ENCODE results near the gene PPFIA4. TPM values are rescaled to one million over a fixed set of nuclear protein-coding genes. Genes with fewer than 3 reads are reported as not detected.

PPFIA4 gene
- total and polyA plus RNA-seq, 2 donors = 0.82 to 2.1 TPM

DNA sequence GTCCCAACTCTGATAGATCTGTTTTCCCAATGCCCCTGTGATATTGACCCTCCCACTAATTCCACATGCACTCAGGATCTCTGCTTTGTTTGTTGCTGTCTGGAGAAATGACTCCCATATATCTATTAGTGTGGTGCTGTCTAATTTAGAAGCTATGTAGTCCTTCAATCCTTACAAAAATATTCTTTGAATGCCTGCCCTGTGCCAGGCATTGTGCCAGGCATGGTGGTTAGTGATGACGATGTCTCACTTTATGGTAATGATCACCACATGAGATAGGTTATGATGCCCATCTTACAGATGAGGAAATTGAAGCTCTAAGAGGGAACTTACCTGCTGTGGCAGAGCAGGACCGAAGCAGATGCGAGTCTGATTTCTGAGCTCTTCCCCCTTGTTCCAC lies 46.6 kb downstream of the PPFIA4 start:
- peaks cover 0 to 2% of the 10 kb centered on the region in 2 donors for H3K9me3 ChIP-seq (ENCODE audit: control insufficient read depth in 2 of 2, insufficient read depth in 1 of 2, low read length in 1 of 2)
- H3K4me3 ChIP-seq (ENCODE audit: low read length in 2 of 2) = no peak overlapping the region
- peaks cover 6 to 19% of the 10 kb centered on the region in 2 donors for H3K4me1 ChIP-seq (ENCODE audit: control insufficient read depth in 2 of 2, insufficient read depth in 2 of 2, low read length in 2 of 2)
- peaks cover 7 to 53% of the 10 kb centered on the region in 2 donors for H3K27me3 ChIP-seq (ENCODE audit: control insufficient read depth in 2 of 2, insufficient read depth in 1 of 2, low read length in 1 of 2)
- no peaks in the 10 kb centered on the region for H3K36me3 ChIP-seq (ENCODE audit: control insufficient read depth in 2 of 2, insufficient read depth in 2 of 2, low read length in 1 of 2)
- 97% methylated on average over 3 of the region's 3 CpGs for WGBS
- no peak overlapping the region for H3K27ac ChIP-seq (ENCODE audit: low read depth in 1 of 2, low read length in 1 of 2)
- DNase-seq (ENCODE audit: low read depth in 6 of 9, low spot score in 9 of 9) = no peak

DNA sequence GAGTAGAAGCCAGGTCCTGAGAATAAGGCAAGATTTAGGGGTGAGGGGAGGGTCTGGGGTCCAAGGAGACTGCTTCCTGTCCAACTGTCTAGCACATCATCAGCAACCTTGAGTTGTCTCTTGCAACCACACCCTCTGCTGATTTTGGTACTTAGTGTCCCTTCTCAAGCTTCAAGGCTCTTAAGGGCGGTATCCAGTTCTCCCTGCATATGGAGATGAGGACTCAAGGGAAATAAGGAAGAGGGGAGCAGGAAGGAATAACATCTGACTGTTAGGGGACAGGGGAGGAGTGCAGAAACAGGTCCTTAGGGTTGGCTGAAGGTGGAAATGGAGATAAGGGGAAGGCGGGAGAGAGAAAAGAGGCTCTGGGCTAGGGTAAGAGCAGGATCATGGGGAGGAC lies 47.2 kb downstream of the PPFIA4 start:
- WGBS = 94% methylated on average over 2 of the region's 2 CpGs
- H3K4me1 ChIP-seq (ENCODE audit: control insufficient read depth in 2 of 2, insufficient read depth in 2 of 2, low read length in 2 of 2) = peaks cover 6 to 18% of the 10 kb centered on the region in 2 donors
- no peak for DNase-seq (ENCODE audit: low read depth in 6 of 9, low spot score in 9 of 9)
- H3K9me3 ChIP-seq (ENCODE audit: control insufficient read depth in 2 of 2, insufficient read depth in 1 of 2, low read length in 1 of 2) = peaks cover 0 to 3% of the 10 kb centered on the region in 2 donors
- peaks cover 7 to 59% of the 10 kb centered on the region in 2 donors for H3K27me3 ChIP-seq (ENCODE audit: control insufficient read depth in 2 of 2, insufficient read depth in 1 of 2, low read length in 1 of 2)
- H3K27ac ChIP-seq (ENCODE audit: low read depth in 1 of 2, low read length in 1 of 2) = no peak overlapping the region
- no peak overlapping the region for H3K4me3 ChIP-seq (ENCODE audit: low read length in 2 of 2)
- H3K36me3 ChIP-seq (ENCODE audit: control insufficient read depth in 2 of 2, insufficient read depth in 2 of 2, low read length in 1 of 2) = no peaks in the 10 kb centered on the region

DNA sequence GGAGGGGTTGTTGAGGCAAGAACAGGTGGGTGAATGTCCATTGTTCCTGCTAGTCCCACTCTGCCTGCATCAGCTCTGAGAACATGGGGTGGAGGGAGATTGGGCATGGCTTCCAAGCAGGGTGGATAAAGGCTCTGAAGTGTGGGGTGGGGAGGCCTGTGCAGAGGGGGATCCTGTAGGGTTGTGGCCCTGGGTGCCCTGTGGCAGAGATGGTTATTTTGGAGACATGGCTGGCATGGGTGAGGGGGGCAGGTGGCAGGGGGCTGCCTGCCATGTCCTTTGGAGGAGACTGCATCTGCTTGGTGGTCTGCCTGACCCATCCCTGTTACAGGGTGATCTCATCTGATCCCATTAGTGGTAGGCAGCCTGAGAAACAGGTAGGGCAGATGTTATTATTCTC lies 48.3 kb downstream of the PPFIA4 start:
- Histone ChIP-seq H3K9me3 (ENCODE audit: control insufficient read depth in 2 of 2, insufficient read depth in 1 of 2, low read length in 1 of 2) (peaks cover 0 to 3% of the 10 kb centered on the region in 2 donors), H3K27ac (ENCODE audit: low read depth in 1 of 2, low read length in 1 of 2) (no peak overlapping the region), H3K36me3 (ENCODE audit: control insufficient read depth in 2 of 2, insufficient read depth in 2 of 2, low read length in 1 of 2) (no peaks in the 10 kb centered on the region), H3K4me1 (ENCODE audit: control insufficient read depth in 2 of 2, insufficient read depth in 2 of 2, low read length in 2 of 2) (peaks cover 6 to 13% of the 10 kb centered on the region in 2 donors), H3K27me3 (ENCODE audit: control insufficient read depth in 2 of 2, insufficient read depth in 1 of 2, low read length in 1 of 2) (peaks cover 7 to 65% of the 10 kb centered on the region in 2 donors), H3K4me3 (ENCODE audit: low read length in 2 of 2) (no peak overlapping the region)
- no peak for DNase-seq (ENCODE audit: low read depth in 6 of 9, low spot score in 9 of 9)

DNA sequence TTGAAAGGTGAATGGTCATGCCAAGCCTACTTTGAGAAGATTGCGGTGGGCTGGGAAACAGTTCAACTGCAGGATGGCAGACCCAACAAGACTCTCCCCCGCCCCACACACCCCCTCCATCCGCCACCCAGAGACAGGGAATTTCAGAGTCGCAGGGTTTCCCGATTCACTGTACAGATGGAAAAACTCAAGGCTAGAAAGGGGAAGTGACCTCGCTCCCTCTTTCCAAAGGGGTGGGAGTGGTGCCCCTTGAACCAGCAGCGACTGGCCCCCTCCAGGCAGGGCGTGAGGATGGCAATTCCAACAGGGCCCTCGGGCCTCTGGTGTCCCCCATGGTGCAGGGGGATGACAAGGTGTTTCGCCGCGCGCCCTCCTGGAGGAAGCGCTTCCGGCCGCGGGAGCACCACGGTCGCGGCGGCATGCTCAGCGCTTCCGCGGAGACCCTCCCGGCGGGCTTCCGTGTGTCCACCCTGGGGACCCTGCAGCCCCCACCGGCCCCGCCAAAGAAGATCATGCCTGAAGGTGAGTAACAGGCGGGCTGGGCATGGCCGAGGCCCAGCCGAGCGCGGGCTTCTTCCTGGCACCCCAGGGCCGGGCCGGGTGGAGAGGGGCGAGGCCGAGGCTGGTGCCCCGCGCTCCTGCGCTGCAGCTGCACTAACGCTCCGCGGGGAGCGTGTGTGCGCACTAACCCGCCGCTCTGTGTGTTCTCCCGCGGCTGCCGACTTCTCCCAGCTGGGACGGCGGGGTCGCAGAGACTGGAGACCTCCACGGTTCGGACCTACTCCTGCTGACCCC lies 49.1 kb downstream of the PPFIA4 start:
- peak in 6 of 9 donors; percentile 6 to 53 (median 10) for DNase-seq (ENCODE audit: low read depth in 6 of 9, low spot score in 9 of 9)
- Histone ChIP-seq H3K36me3 (ENCODE audit: control insufficient read depth in 2 of 2, insufficient read depth in 2 of 2, low read length in 1 of 2) (no peaks in the 10 kb centered on the region), H3K4me1 (ENCODE audit: control insufficient read depth in 2 of 2, insufficient read depth in 2 of 2, low read length in 2 of 2) (peaks cover 6 to 13% of the 10 kb centered on the region in 2 donors), H3K27me3 (ENCODE audit: control insufficient read depth in 2 of 2, insufficient read depth in 1 of 2, low read length in 1 of 2) (peaks cover 7 to 70% of the 10 kb centered on the region in 2 donors), H3K4me3 (ENCODE audit: low read length in 2 of 2) (peak overlapping the region; percentile 13 to 56), H3K9me3 (ENCODE audit: control insufficient read depth in 2 of 2, insufficient read depth in 1 of 2, low read length in 1 of 2) (peaks cover 0 to 3% of the 10 kb centered on the region in 2 donors), H3K27ac (ENCODE audit: low read depth in 1 of 2, low read length in 1 of 2) (no peak overlapping the region)
- 9% methylated on average over 56 of the region's 56 CpGs for WGBS

DNA sequence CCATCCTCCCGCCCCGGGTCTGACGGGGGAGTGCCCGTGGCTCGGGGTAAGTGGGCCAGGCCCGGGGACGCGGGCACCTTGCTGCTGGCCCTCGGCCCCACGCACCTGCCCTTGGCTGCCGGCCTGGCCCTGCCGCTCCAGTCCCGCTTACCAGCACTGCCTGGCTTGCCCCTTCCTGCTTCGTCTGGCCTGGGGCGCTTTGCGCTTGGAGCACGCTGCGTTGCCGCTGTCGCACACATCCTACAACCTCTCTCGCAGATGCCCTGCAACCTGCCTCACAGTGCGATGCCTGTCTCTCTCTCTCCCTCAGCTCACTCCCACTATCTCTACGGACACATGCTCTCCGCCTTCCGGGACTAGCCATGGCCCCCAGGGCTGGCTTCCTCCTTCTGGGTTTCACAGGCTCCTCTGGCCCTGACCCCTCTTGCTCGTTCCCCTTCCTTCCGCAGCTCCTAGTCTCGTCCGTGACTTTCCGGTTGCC lies 49.8 kb downstream of the PPFIA4 start:
- peaks cover 7 to 74% of the 10 kb centered on the region in 2 donors for H3K27me3 ChIP-seq (ENCODE audit: control insufficient read depth in 2 of 2, insufficient read depth in 1 of 2, low read length in 1 of 2)
- DNase-seq (ENCODE audit: low read depth in 6 of 9, low spot score in 9 of 9) = peak in 1 of 9 donors; percentile 14
- H3K27ac ChIP-seq (ENCODE audit: low read depth in 1 of 2, low read length in 1 of 2) = no peak overlapping the region
- 15% methylated on average over 30 of the region's 30 CpGs for WGBS
- H3K36me3 ChIP-seq (ENCODE audit: control insufficient read depth in 2 of 2, insufficient read depth in 2 of 2, low read length in 1 of 2) = no peaks in the 10 kb centered on the region
- H3K4me3 ChIP-seq (ENCODE audit: low read length in 2 of 2) = peak overlapping the region; percentile 13 to 56
- peaks cover 6 to 13% of the 10 kb centered on the region in 2 donors for H3K4me1 ChIP-seq (ENCODE audit: control insufficient read depth in 2 of 2, insufficient read depth in 2 of 2, low read length in 2 of 2)
- H3K9me3 ChIP-seq (ENCODE audit: control insufficient read depth in 2 of 2, insufficient read depth in 1 of 2, low read length in 1 of 2) = peaks cover 0 to 3% of the 10 kb centered on the region in 2 donors

DNA sequence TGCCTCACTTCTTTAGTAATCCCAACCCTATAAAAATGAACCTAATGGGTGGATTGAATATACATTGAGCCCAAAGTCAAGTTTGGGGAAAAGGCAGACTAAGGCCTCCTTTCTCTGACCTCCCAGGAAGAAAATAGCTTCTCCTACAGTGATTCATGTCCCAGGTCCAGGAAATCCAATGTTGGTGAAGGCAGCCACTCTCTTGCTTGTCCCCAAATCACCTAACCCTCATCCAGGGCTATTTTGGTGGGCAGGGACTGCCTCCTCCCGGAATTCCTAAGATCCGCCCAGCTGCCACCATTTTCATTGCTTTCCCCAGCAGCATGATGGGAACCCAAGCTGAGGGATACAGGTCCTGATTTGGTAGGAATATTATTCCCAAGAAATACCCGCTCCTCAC lies 51.1 kb downstream of the PPFIA4 start:
- WGBS = 98% methylated on average over 3 of the region's 3 CpGs
- Histone ChIP-seq H3K4me1 (ENCODE audit: control insufficient read depth in 2 of 2, insufficient read depth in 2 of 2, low read length in 2 of 2) (peaks cover 6 to 13% of the 10 kb centered on the region in 2 donors), H3K36me3 (ENCODE audit: control insufficient read depth in 2 of 2, insufficient read depth in 2 of 2, low read length in 1 of 2) (no peaks in the 10 kb centered on the region), H3K4me3 (ENCODE audit: low read length in 2 of 2) (no peak overlapping the region), H3K27ac (ENCODE audit: low read depth in 1 of 2, low read length in 1 of 2) (no peak overlapping the region), H3K27me3 (ENCODE audit: control insufficient read depth in 2 of 2, insufficient read depth in 1 of 2, low read length in 1 of 2) (peaks cover 7 to 77% of the 10 kb centered on the region in 2 donors), H3K9me3 (ENCODE audit: control insufficient read depth in 2 of 2, insufficient read depth in 1 of 2, low read length in 1 of 2) (peaks cover 0 to 3% of the 10 kb centered on the region in 2 donors)
- no peak for DNase-seq (ENCODE audit: low read depth in 6 of 9, low spot score in 9 of 9)

DNA sequence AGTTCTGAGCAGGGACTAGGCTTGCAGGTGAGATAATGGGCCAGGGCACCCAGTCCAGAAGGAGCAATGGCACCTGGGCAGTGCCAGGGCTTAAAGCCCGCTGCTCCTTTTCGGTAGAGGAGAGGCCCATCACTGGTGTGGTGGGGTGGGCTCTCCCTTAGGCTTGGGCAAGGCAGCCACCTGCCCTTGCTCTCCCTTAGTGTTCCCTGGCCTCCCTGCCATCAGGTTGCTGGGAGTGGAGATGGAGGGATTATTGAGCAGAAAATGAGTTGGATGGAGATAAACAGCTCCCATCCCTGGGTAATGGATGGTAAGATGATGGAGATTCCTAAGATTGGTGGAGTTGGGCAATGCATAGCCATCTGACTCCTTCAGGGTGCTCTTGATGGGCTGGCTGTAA lies 51.7 kb downstream of the PPFIA4 start:
- H3K4me1 ChIP-seq (ENCODE audit: control insufficient read depth in 2 of 2, insufficient read depth in 2 of 2, low read length in 2 of 2) = peaks cover 6 to 18% of the 10 kb centered on the region in 2 donors
- DNase-seq (ENCODE audit: low read depth in 6 of 9, low spot score in 9 of 9) = no peak
- H3K27ac ChIP-seq (ENCODE audit: low read depth in 1 of 2, low read length in 1 of 2) = no peak overlapping the region
- no peak overlapping the region for H3K4me3 ChIP-seq (ENCODE audit: low read length in 2 of 2)
- WGBS = 100% methylated on average over 2 of the region's 2 CpGs
- H3K27me3 ChIP-seq (ENCODE audit: control insufficient read depth in 2 of 2, insufficient read depth in 1 of 2, low read length in 1 of 2) = peaks cover 7 to 75% of the 10 kb centered on the region in 2 donors
- peaks cover 0 to 3% of the 10 kb centered on the region in 2 donors for H3K9me3 ChIP-seq (ENCODE audit: control insufficient read depth in 2 of 2, insufficient read depth in 1 of 2, low read length in 1 of 2)
- H3K36me3 ChIP-seq (ENCODE audit: control insufficient read depth in 2 of 2, insufficient read depth in 2 of 2, low read length in 1 of 2) = no peaks in the 10 kb centered on the region

DNA sequence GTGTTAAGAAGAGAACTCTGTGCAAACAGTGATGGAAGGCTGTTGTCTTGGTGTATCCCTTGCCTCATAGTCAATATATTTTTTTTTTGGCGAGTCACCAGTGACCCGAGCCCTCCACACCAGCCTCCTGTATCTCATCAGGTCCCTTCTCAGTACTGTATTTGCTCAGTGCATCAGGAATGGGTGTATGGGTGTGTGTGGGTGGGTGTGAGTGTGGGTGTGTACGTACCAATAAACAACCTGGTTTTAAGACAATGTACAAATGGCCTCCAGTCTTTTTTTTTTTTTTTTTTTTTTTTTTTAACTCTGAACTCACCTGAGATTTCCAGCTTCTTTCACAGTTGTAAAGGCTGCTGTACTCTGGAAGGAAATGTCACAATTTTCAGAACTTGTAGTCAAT lies 52.2 kb downstream of the PPFIA4 start:
- Histone ChIP-seq H3K4me1 (ENCODE audit: control insufficient read depth in 2 of 2, insufficient read depth in 2 of 2, low read length in 2 of 2) (peaks cover 6 to 18% of the 10 kb centered on the region in 2 donors), H3K4me3 (ENCODE audit: low read length in 2 of 2) (no peak overlapping the region), H3K9me3 (ENCODE audit: control insufficient read depth in 2 of 2, insufficient read depth in 1 of 2, low read length in 1 of 2) (peaks cover 0 to 3% of the 10 kb centered on the region in 2 donors), H3K27ac (ENCODE audit: low read depth in 1 of 2, low read length in 1 of 2) (no peak overlapping the region), H3K36me3 (ENCODE audit: control insufficient read depth in 2 of 2, insufficient read depth in 2 of 2, low read length in 1 of 2) (no peaks in the 10 kb centered on the region), H3K27me3 (ENCODE audit: control insufficient read depth in 2 of 2, insufficient read depth in 1 of 2, low read length in 1 of 2) (peaks cover 7 to 71% of the 10 kb centered on the region in 2 donors)
- WGBS = 100% methylated on average over 3 of the region's 3 CpGs
- no peak for DNase-seq (ENCODE audit: low read depth in 6 of 9, low spot score in 9 of 9)

DNA sequence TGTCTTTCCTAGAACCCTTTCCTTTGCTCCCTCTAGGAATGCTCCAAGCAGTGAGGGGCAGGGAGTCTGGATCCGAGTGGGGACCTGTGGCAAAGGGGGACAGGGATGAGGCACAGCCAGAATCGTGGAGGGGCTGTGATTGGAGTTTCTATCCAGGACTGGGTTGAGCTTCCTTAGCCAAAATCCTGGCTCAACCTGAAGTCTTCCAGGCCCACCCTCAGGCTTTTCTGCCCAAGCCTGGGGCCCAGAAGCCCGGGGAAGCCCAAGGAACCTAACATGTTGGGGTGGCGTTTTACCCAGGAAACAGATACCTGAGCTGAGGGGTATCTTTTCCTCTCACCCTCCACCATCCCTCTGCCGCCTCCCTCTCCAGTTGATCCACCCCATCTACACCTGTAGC lies 54.2 kb downstream of the PPFIA4 start:
- H3K27ac ChIP-seq (ENCODE audit: low read depth in 1 of 2, low read length in 1 of 2) = no peak overlapping the region
- H3K4me3 ChIP-seq (ENCODE audit: low read length in 2 of 2) = no peak overlapping the region
- H3K9me3 ChIP-seq (ENCODE audit: control insufficient read depth in 2 of 2, insufficient read depth in 1 of 2, low read length in 1 of 2) = peaks cover 0 to 3% of the 10 kb centered on the region in 2 donors
- DNase-seq (ENCODE audit: low read depth in 6 of 9, low spot score in 9 of 9) = no peak
- WGBS = 97% methylated on average over 5 of the region's 5 CpGs
- H3K36me3 ChIP-seq (ENCODE audit: control insufficient read depth in 2 of 2, insufficient read depth in 2 of 2, low read length in 1 of 2) = no peaks in the 10 kb centered on the region
- H3K27me3 ChIP-seq (ENCODE audit: control insufficient read depth in 2 of 2, insufficient read depth in 1 of 2, low read length in 1 of 2) = peaks cover 7 to 53% of the 10 kb centered on the region in 2 donors
- peaks cover 3 to 15% of the 10 kb centered on the region in 2 donors for H3K4me1 ChIP-seq (ENCODE audit: control insufficient read depth in 2 of 2, insufficient read depth in 2 of 2, low read length in 2 of 2)
